Suppressor macrophage treated with lipopolysaccharide for 1 hour (primary cell): ENCODE measurements around the gene RAB19.
"Not testable (repeated sequence)": the region's sequence is repeated elsewhere in the genome, so short reads cannot be mapped to it uniquely, and the experiment has no call there.

Experiments used
- DNase-seq, 3 donors: peaks; one replicate each; pipeline ENCODE4 v3.0.0-alpha.2; 2020 to 2022

Gene RAB19

GRCh38 chr7:140402178-140402835 lies 1.6 kb upstream of the RAB19 start:
- peak in 2 of 3 donors; percentile 23 to 34 for DNase-seq

- no peak for DNase-seq
Measured at GRCh38 chr7:140404565-140405065, 757 bp downstream of the RAB19 start.

GRCh38 chr7:140415361-140415760 lies 11.5 kb downstream of the RAB19 start:
- no peak for DNase-seq

GRCh38 chr7:140415816-140416215 lies 12.0 kb downstream of the RAB19 start:
- DNase-seq = not testable (repeated sequence)

- no peak for DNase-seq
Measured at GRCh38 chr7:140416560-140416959, 12.7 kb downstream of the RAB19 start.

GRCh38 chr7:140417456-140418155 lies 13.7 kb downstream of the RAB19 start:
- no peak for DNase-seq

- not testable (repeated sequence) for DNase-seq
Measured at GRCh38 chr7:140418156-140418472, 14.3 kb downstream of the RAB19 start.

GRCh38 chr7:140418653-140419052 lies 14.8 kb downstream of the RAB19 start:
- no peak for DNase-seq

GRCh38 chr7:140421521-140421920 lies 17.7 kb downstream of the RAB19 start:
- DNase-seq = no peak

- DNase-seq = no peak
Measured at GRCh38 chr7:140423501-140423900, 19.6 kb downstream of the RAB19 start.

- no peak for DNase-seq
Measured at GRCh38 chr7:140425718-140426117, 21.9 kb downstream of the RAB19 start.

GRCh38 chr7:140426130-140426529 lies 22.3 kb downstream of the RAB19 start:
- no peak for DNase-seq

- no peak for DNase-seq
Measured at GRCh38 chr7:140433396-140433795, 29.5 kb downstream of the RAB19 start.

GRCh38 chr7:140435252-140435895 lies 31.5 kb downstream of the RAB19 start:
- no peak for DNase-seq

- DNase-seq = no peak
Measured at GRCh38 chr7:140439359-140439758, 35.5 kb downstream of the RAB19 start.

- DNase-seq = no peak
Measured at GRCh38 chr7:140440593-140440992, 36.7 kb downstream of the RAB19 start.

GRCh38 chr7:140441519-140441918 lies 37.7 kb downstream of the RAB19 start:
- DNase-seq = no peak

- no peak for DNase-seq
Measured at GRCh38 chr7:140446467-140446866, 42.6 kb downstream of the RAB19 start.

- no peak for DNase-seq
Measured at GRCh38 chr7:140447841-140448240, 44.0 kb downstream of the RAB19 start.

- no peak for DNase-seq
Measured at GRCh38 chr7:140448781-140449480, 45.1 kb downstream of the RAB19 start.

GRCh38 chr7:140451716-140452115 lies 47.9 kb downstream of the RAB19 start:
- no peak for DNase-seq

GRCh38 chr7:140453273-140453672 lies 49.4 kb downstream of the RAB19 start:
- DNase-seq = no peak
